GM21619 (cell line): Measurements from ENCODE around the gene SHANK2.
"Not testable (repeated sequence)": the region's sequence is repeated elsewhere in the genome, so short reads cannot be mapped to it uniquely, and the experiment has no call there.

Experiments used
- ATAC-seq: cut with Tn5 transposase; IDR thresholded peaks from one replicate; pipeline ENCODE4 v1.9.1; 2021; ENCODE audit not compliant: unreplicated experiment

Gene SHANK2

DNA sequence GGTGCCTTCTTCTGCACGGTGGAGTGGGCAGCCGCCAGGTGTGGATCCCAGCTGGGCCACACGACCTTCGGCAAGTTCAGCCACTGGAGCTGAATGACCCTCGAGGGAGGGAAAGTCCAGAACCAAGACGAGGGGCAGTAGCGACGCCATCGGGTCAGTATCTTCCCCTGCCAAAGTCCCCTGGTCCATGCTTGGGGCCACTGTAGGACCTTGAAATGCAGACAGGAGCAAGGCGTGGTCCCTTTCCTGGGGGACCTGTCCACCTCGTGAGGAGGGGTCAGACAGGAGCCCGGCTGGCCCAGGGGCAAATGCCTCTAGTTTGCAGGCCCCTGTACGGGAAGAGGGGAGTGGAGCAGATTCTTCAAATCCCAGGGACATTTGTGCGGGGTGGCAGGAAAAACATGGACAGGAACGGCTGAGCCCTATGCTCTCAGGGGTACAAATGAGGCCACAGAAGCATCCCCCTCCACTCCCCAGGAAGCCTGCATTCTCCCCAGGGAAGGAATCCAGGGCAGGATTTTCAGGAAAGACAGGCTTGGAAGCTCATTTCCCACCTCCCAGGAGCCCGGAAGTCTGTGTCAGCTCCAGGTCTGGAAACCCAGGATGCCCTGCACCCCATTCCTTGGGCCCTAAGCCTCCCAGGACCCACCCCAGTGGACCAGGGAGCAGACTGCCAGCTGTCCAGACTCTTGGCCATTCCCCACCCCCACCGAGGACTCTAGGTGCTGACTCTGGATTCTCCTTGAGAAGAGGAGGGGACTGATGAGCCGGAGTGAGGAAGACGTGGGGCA is 6.6 kb downstream of the SHANK2 start:
- no peak for ATAC-seq

DNA sequence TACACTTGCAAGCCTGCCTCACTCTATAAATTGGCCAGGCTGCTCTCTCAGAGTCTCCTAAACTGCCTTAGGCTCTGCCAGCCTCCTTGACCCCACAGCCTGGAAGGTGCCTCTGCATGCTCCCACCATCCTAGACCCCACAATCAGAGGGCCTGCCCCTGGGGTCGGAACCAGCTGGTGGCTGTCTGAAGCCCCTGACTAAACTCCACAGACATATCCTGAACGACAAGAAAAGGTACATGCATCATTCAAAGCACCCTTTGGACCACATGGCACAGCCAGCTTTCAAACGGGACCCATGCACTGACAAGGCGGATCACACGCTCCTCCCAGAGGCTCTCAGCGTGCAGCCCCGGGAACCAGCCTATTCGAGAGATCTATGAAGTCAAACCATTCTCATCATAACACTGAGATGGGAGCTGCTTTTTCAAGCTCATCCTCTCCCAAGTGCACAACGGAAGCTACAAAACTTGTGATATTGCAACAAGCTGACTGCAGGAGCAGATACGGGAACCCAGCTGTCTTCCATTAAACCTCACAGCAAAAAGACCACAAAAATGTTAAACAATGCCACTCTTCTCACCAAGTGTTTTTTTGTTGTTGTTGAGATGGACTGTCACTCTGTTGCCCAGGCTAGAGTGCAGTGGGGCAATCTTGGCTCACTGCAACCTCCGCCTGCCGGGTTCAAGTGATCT is 8.1 kb downstream of the SHANK2 start:
- no peak for ATAC-seq

DNA sequence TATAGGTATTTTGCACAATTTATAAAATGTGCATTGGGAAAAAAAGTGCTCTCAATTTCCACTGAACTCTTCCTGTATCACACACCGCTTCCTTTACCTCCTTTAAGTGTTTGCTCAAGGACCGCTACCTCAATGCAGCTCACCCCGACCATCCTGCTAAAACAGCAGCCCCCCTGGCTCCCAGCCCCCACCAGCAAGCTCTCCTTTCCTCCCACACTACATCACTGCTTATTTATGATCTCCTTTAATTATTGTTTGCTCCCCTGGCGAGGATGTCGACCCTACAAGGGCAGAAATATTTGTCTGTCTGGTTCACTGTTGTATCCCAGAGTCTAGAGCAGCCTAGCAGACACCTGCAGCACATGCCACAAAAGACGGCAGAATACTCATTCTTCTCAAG is 10.0 kb downstream of the SHANK2 start:
- ATAC-seq = no peak

DNA sequence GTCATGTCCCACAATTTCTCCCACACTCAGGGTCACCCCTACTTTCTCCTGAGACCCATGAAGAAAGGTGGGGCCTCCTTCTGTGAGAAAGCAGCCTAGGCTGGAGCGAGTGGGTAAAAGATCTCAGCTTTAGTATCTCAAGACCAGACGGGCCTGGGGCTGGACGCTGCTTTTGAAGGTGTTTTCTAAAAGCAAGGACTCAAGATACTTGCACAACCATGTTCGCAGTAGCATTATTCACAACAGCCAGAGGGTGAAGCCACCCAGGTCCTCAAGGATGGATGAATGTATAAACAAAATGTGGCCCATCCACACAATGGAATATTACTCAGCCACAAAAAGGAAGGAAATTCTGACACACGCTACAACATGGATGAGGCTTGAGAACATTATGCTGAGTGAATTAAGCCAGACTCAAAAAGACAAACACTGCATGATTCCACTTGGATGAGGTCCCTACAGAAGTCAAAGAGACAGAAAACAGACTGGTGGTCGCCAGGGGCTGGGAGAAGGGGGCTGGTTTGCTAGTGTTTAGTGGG is 10.6 kb downstream of the SHANK2 start:
- ATAC-seq = no peak

DNA sequence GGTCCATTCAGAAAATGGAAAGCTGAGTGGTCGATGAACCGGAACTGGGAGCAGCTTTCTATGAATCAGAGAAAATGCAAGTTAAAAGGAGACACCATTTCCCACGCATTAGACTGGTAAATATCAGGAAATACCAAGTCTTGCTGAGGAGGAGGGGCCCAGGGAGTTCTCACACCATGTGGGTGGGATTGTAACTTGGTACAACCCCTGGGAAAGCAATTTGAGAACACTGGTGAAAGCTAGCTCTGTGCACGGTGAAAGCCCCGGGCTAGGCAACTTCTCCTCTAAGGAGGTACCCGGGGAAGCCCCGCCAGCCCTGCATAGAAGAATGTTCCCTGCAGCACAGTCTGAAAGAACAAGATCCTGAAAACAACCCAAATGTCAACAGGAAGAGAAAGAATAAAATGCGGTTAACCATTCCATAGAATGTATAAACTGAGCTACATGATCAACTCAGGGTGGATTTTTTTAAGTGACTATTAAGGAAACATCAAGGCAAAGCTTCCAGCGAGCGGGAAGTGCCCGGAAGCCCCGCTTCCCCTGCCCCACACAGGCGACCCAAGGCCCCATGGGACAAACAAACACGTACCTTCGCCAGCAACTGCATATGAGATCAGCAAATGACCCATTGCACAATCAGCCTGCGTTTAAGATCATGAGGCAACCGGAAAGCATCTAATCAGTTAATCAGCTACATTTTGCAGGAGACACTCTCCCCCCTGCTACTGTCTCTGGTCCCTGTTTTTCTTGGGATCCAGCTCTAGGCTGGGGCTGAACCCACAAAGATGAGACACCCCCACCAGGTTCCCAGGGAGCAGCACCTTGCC is 11.3 kb downstream of the SHANK2 start:
- ATAC-seq = peak; percentile 53

DNA sequence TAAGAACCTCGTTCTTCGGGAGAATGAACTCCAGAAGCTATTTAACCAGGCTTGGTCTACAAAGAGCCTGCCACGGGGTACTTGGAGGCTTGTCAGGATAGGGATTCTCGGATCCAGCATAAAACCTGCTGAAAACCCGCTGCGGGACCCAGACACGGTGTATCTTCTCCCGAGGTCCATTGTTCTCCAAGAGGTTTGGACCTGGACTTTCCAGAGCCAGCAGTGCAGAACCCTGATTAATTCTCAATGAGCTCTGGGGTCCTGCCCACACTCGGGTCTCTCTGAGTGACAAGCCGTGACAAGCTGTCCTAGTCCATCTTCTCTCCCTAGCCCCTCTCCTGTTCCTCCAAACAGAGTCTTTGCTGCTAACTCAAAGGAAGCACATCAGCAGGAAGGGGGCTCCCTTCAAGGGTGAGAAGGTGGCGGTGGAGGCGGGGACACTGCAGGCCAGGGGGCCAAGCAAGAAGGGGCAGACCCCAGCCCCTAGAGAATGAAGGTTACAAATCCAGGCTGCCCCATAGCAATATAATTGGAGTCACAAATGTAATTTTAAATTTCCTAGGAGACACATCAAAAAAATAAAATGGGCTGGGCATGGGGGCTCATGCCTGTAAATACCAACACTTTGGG is 12.2 kb downstream of the SHANK2 start:
- no peak for ATAC-seq

DNA sequence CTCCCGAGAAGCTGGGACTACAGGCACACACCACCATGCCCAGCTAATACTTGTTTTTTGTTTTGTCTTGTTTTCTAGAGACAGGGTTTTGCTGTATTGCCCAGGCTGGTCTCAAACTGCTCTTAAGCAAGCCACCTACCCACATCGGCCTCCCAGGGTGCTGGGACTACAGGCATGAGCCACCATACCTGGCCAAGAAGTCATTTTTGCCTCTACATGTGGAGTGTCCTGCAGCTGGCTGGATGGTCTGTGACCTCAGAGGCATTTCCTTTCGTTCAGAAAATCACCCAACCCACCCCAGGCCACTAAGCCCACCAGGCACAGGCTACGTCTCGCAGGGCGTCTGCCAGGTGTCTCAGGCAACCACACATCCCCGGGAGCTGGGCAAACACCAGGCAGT is 12.8 kb downstream of the SHANK2 start:
- ATAC-seq = no peak

DNA sequence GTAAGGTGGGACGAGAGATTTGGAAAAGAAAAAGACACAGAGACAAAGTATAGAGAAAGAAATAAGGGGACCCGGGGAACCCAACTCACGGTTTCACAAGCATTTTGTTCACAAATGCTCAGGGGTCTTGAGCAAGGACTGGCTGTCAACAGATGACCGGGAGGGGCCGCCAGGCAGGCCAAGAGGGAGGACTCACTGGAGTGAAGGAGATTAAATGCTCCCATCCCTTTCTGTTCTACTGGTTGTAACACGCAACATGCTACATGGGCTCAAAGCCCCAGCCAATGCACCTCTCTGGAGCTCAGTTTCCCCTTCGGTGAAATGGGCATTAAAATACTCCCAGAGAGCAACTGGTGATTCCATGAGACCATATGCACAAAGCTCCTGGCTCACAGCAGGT is 13.4 kb downstream of the SHANK2 start:
- no peak for ATAC-seq

DNA sequence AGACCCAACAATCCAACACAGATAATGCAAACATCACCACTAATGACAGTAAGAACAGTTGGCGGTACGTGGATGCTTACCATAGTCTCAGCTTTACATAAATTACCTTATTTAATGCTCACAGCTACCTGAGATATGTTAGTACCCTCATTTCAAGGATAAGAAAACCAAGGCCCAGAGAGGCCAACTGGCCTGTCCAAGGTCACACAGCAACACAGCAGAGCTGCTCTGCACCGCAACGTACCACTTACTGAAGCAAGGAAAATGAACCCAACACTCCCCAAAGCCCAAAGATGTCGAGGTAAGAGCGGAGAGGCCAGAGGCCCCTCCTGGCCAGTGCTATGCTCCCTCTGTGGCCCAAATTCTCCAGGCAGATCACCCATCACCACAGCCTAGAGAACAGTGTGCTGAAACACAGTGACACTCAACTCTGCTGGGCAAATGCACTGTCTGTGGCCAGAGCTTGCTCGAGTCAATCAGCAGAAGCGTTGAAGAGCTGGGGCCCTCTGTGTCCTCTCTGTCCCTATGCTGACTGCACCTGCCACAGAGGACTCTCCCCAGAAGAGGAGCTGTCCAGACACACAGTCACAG is 14.0 kb downstream of the SHANK2 start:
- ATAC-seq = no peak

DNA sequence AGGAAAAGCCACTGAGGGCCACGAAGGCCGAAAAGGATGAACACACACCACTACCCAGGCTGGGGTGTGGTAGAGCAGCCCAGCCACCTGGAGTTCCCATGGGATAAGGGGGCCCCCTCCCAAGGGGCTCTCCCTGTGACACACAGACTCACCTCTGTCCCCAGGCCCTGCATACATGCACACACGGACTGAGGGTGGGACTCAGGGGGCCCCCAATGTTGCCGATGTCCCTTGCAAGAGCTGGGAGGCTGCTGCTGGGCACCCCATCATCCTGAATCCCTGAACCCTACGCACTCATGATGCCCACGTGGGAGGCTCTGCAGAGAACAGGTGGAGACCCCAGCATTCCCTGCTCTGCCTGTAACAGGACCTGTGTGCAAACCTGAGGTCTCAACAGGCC is 14.5 kb downstream of the SHANK2 start:
- no peak for ATAC-seq

DNA sequence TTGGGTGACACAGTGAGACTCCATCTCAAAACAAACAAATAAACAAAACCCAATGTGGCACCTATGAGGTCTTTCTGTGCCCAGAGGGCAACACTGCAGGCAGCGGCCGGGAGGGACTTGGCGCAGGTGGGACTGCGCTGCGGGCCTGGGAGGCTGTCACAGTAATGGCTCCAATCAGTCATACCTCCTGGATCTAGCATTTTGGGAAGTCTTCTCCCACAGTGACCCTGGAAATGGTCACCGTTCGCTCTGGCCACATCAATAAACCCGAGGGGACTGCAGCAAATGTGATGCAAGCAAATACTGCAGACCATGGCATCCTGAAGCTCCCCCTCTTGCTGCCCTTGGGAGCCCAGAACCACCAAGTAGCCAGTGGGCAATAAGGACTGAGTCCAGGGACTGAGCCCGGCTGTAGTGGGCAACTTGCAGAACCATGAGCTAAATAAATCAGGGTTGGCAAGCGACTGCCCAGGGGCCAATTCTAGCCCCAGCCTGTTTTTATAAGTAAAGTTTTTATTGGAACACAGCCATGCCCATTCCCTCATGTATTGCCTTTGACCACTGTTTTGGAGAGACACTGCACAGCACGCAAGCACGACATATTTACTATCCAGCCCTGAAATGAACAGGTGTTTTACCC is 15.4 kb downstream of the SHANK2 start:
- ATAC-seq = no peak

DNA sequence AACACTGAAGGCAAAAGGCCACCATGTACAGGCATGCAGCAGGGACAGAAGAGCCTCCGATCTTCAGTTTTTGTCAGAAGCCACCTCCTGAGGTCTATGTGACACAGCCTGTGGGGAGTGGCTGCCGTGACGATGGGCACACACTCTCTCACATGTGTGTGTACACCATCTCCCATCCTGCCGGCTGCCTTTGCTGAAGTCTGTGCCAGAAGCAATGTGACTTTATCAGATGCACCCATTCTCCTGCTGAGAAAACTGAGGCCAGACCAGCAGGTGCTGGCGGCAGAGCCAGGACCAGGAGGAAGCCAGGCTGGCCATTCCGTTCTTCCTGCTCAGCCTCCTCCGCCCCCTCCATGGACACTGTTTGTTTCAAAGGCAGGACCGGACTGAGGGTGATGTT is 16.7 kb downstream of the SHANK2 start:
- ATAC-seq = no peak

DNA sequence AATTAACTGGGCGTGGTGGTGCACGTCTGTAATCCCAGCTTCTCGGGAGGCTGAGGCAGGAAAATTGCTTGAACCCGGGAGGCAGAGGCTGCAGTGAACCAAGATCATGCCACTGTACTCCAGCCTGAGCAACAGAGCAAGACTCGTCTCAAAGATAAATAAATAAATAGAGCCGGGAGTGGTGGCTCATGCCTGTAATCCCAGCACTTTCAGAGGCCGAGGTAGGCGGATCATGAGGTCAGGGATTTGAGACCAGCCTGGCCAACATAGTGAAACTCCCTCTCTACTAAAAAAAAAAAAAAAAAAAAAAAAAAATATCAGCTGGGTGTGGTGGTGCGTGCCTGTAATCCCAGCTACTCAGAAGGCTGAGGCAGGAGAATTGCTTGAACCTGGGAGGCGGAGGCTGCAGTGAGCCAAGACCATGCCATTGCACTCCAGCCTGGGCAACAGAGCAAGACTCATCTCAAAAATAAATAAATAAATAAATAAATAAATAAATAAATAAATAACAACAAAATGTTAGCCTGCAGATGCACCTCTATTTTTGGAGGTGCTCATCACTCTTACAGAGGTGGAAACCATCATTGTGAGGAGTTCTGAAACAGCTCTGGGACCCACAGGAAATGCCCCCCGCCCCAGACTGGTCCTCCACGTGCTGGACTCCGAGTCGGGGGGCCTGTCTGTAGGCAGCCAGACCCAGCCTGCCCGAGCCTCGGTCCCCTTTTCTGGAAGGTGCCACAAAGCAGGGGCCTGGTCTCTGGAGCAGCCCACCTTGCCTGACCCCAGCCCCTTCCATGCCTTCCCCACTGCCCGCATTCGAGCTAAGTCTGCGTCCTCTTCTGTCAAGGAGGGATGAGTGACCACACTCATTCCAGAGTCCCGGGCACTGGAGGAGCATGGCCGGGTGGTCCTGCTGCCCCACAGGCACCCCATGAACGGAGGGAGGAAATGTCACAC is 18.2 kb downstream of the SHANK2 start:
- not testable (repeated sequence) for ATAC-seq

DNA sequence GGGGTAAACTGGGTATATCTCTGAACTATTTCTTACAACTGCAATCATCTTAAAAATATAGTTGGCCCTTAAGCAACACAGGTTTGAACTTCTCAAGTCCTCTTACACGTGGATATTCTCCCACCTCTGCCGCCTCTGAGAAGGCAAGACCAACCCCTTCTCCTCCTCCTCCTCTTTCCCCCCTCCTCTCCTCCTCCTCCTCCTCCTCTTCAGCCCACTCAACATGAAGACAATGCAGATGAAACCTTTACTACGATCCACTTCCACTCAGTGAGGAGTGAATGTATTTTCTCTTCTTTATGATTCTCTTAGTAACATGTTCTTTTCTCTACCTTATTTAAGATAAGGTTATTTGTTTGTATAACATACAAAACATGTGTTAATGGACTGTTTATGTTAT is 20.0 kb downstream of the SHANK2 start:
- ATAC-seq = no peak

DNA sequence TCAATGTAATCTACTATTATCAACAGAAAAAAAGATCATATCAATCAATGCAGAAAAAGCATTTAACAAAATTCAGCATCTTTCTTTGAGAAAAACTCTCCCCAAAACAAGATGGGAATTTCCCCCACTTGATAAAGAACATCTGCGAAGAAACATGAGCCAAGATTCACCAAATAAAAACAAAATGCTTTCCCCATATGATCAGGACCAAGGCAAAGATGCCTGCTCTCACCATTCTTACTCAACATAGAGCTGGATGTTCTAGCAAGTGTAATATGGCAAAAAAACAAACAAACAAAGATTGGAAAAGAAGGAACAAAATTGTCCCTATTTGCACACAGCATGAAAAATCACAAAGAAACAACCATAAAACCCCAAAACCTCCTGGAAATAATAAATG is 23.4 kb downstream of the SHANK2 start:
- no peak for ATAC-seq

DNA sequence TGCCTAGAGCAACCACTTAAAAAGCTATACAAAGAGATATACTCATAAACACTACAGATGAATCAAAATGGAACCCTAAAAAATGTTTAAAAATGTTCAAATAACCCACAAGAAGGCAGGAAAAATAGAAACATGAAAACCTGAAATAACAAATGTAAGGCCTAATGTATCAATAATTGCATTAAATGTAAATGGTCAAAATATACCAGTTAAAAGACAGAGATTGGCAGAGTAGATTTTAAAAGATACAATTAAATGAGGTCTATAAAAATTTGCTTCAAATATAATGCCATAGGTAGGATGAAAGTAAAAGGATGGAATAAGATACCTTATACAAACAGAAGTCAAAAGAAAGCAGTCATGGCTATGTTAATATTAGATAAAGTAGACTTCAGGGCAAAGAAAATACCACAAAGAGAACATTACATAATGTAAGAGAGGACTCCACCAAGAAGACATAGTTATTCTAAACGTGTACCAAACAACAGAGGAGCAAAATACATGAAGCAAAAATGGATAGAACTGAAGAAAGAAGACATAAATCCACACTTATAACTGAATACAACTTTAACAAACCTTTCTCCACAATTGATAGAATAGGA is 25.2 kb downstream of the SHANK2 start:
- no peak for ATAC-seq

DNA sequence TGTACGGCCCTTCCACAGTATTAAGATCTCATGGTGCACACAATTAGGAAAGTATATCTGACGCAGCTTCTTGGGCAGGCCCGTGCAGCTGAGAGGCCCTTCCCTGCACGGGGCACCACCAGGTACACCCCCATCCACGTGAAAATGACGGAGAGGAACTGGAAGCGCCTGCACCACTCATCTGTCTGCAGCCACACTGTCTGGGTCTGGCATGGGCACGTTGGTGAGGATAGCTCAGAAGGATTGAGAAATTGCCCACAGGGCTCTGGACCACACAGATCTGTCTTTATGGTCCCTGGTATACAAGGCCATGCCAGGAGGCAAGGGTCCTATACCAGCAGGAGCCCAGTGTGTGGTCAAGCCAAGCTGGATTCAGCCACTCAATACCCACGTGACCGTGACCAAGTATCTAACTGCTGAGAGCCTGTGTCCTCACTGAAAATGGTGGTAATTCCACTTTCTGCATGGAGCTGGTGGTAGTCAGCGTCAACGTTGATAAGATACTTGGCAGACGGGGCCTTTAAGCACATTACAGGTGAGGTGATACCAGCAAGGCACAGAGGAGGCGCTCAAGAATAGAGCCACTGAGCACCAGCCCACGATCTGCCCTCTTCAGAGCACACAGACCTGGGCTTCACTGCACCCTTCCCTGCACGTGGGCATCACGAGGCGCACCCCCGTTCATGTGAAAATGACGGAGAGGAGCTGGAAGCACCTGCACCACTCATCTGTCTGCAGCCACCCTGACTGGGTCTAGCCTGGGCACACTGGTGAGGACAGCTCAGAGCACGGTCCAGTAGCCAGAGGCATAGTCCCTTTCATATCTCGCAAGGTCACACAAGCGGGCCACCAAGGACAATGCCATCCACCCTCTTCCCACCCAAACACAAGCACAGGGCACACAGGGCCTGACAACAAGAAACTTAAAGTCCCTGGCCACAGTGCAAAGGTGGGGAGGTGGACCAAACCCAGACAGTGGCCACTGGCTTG is 28.4 kb downstream of the SHANK2 start:
- ATAC-seq = no peak

DNA sequence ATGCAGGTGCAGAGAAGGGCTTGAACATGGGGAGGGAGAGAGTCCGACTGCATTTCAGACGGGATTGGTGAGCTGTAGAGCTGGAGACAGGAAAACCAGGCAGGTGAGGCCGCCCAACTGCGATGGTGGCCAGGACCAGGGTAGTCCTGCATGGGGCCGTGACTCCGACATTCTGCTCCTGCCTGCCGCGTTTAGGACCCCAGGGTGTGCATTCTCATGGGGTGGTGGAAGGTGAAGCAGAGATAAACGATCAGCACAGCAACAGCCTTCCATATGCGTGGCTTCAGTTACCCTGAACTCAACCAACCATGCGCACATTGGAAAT is 29.3 kb downstream of the SHANK2 start:
- ATAC-seq = no peak
